ENCODE data around the gene TUBD1. TPM values are rescaled to one million over a fixed set of nuclear protein-coding genes. Genes with fewer than 3 reads are reported as not detected.

The TUBD1 gene
- total and polyA plus RNA-seq, 2 of the 13 experiments (the other 11 are each of a cell fraction or from before 2014, with no cell fraction given), result 18.2 to 25.9 TPM

DNA sequence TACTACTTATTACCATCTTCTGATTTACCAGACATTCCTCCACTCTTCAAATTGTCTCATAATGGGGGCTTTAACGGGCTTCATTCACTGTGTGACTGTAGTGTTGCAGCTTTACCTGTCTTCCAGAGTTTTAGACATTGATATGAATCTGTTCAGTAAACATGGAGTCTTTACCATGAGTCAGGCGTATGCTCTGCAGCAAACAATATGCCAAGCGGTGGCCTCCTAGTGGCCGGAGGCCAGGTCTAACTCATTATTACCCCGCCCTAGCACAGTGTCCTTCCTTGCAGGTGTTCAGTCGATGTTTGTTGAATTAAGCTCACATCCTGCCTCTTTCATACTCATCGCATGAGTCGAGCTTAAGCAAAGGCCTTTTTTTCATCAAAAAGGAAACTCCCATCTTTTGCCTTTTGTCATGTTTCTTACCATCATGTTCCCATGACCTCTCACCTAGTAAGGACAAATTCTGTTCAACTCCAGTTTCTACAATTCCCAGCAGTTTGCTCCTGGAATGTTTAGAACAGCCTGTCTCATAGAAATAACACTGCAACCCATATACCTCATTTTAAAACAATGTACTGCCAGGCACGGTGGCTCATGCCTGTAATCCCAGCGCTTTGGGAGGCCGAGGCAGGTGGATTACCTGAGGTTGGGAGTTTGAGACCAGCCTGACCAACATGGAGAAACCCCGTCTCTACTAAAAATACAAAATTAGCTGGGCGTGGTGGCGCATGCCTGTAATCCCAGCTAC is 39.4 kb downstream of the TUBD1 start (continued):
- TF ChIP-seq, protein P1, sequence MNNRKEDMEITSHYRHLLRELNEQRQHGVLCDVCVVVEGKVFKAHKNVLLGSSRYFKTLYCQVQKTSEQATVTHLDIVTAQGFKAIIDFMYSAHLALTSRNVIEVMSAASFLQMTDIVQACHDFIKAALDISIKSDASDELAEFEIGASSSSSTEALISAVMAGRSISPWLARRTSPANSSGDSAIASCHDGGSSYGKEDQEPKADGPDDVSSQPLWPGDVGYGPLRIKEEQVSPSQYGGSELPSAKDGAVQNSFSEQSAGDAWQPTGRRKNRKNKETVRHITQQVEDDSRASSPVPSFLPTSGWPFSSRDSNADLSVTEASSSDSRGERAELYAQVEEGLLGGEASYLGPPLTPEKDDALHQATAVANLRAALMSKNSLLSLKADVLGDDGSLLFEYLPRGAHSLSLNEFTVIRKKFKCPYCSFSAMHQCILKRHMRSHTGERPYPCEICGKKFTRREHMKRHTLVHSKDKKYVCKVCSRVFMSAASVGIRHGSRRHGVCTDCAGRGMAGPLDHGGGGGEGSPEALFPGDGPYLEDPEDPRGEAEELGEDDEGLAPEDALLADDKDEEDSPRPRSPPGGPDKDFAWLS (CRISPR knock-in tag; IDR thresholded peaks at IDR 0.05; ENCODE audit: borderline replicate concordance), result no peak
- TF ChIP-seq, protein P2, sequence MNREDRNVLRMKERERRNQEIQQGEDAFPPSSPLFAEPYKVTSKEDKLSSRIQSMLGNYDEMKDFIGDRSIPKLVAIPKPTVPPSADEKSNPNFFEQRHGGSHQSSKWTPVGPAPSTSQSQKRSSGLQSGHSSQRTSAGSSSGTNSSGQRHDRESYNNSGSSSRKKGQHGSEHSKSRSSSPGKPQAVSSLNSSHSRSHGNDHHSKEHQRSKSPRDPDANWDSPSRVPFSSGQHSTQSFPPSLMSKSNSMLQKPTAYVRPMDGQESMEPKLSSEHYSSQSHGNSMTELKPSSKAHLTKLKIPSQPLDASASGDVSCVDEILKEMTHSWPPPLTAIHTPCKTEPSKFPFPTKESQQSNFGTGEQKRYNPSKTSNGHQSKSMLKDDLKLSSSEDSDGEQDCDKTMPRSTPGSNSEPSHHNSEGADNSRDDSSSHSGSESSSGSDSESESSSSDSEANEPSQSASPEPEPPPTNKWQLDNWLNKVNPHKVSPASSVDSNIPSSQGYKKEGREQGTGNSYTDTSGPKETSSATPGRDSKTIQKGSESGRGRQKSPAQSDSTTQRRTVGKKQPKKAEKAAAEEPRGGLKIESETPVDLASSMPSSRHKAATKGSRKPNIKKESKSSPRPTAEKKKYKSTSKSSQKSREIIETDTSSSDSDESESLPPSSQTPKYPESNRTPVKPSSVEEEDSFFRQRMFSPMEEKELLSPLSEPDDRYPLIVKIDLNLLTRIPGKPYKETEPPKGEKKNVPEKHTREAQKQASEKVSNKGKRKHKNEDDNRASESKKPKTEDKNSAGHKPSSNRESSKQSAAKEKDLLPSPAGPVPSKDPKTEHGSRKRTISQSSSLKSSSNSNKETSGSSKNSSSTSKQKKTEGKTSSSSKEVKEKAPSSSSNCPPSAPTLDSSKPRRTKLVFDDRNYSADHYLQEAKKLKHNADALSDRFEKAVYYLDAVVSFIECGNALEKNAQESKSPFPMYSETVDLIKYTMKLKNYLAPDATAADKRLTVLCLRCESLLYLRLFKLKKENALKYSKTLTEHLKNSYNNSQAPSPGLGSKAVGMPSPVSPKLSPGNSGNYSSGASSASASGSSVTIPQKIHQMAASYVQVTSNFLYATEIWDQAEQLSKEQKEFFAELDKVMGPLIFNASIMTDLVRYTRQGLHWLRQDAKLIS (CRISPR knock-in tag; IDR thresholded peaks at IDR 0.05), result peak; percentile 93
- TF ChIP-seq TEAD3 (CRISPR knock-in tag; optimal IDR thresholded peaks at IDR 0.05; ENCODE audit: borderline replicate concordance), result peak; percentile 92
- no peak for TF ChIP-seq SETDB1 (CRISPR knock-in tag; IDR thresholded peaks at IDR 0.05; ENCODE audit: borderline replicate concordance)
- TF ChIP-seq ZNF614 (CRISPR knock-in tag; IDR thresholded peaks at IDR 0.05; ENCODE audit: borderline replicate concordance), result peak; percentile 99
- TF ChIP-seq, protein P3, sequence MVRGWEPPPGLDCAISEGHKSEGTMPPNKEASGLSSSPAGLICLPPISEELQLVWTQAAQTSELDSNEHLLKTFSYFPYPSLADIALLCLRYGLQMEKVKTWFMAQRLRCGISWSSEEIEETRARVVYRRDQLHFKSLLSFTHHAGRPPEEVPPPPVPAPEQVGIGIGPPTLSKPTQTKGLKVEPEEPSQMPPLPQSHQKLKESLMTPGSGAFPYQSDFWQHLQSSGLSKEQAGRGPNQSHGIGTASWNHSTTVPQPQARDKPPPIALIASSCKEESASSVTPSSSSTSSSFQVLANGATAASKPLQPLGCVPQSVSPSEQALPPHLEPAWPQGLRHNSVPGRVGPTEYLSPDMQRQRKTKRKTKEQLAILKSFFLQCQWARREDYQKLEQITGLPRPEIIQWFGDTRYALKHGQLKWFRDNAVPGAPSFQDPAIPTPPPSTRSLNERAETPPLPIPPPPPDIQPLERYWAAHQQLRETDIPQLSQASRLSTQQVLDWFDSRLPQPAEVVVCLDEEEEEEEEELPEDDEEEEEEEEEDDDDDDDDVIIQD (CRISPR knock-in tag; IDR thresholded peaks at IDR 0.05; ENCODE audit: low read depth), result peak; percentile 99
- no peak for TF ChIP-seq ZNF549 (CRISPR knock-in tag; IDR thresholded peaks at IDR 0.05)
- TF ChIP-seq ZBTB7B (CRISPR knock-in tag; IDR thresholded peaks at IDR 0.05), result peak; percentile 96
- peak; percentile 65 for TF ChIP-seq TCF7 (IDR thresholded peaks at IDR 0.05; ENCODE audit: low read depth)
- TF ChIP-seq CEBPG (CRISPR knock-in tag; IDR thresholded peaks at IDR 0.05), result peak; percentile 79
- TF ChIP-seq, protein P4, sequence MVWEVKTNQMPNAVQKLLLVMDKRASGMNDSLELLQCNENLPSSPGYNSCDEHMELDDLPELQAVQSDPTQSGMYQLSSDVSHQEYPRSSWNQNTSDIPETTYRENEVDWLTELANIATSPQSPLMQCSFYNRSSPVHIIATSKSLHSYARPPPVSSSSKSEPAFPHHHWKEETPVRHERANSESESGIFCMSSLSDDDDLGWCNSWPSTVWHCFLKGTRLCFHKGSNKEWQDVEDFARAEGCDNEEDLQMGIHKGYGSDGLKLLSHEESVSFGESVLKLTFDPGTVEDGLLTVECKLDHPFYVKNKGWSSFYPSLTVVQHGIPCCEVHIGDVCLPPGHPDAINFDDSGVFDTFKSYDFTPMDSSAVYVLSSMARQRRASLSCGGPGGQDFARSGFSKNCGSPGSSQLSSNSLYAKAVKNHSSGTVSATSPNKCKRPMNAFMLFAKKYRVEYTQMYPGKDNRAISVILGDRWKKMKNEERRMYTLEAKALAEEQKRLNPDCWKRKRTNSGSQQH (CRISPR knock-in tag; IDR thresholded peaks at IDR 0.05; ENCODE audit: low read depth), result peak; percentile 94; the same call in 1 of the 2 replicates
- TF ChIP-seq MIER2 (CRISPR knock-in tag; IDR thresholded peaks at IDR 0.05), result 0 out of 2 replicates have a peak, but pooled peaks have one; percentile 60
- peak; percentile 54 to 93; a peak in 3 of 4 replicates for TF ChIP-seq MAFK (conservative IDR thresholded peaks at IDR 0.05 in 1 of 2, IDR thresholded peaks at IDR 0.05 in 1 of 2; ENCODE audit: low read length in 2 of 2)
- TF ChIP-seq, protein P5, sequence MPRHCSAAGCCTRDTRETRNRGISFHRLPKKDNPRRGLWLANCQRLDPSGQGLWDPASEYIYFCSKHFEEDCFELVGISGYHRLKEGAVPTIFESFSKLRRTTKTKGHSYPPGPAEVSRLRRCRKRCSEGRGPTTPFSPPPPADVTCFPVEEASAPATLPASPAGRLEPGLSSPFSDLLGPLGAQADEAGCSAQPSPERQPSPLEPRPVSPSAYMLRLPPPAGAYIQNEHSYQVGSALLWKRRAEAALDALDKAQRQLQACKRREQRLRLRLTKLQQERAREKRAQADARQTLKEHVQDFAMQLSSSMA (CRISPR knock-in tag; IDR thresholded peaks at IDR 0.05), result no peak
- TF ChIP-seq, protein P6, sequence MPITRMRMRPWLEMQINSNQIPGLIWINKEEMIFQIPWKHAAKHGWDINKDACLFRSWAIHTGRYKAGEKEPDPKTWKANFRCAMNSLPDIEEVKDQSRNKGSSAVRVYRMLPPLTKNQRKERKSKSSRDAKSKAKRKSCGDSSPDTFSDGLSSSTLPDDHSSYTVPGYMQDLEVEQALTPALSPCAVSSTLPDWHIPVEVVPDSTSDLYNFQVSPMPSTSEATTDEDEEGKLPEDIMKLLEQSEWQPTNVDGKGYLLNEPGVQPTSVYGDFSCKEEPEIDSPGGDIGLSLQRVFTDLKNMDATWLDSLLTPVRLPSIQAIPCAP (CRISPR knock-in tag; IDR thresholded peaks at IDR 0.05; ENCODE audit: low read depth), result no peak
- peak; percentile 96 for TF ChIP-seq MEIS2 (CRISPR knock-in tag; IDR thresholded peaks at IDR 0.05)
- TF ChIP-seq ZNF460 (CRISPR knock-in tag; IDR thresholded peaks at IDR 0.05; ENCODE audit: borderline replicate concordance), result no peak; the same call in none of the 2 replicates
- TF ChIP-seq HNRNPH1 (optimal IDR thresholded peaks at IDR 0.05; ENCODE audit: low read depth, low read length), result no peak
- peak; percentile 97 for TF ChIP-seq PHF21A (CRISPR knock-in tag; IDR thresholded peaks at IDR 0.05)
